ENCODE results near the gene AHNAK. TPM values are rescaled to one million over a fixed set of nuclear protein-coding genes. Genes with fewer than 3 reads are reported as not detected.

AHNAK gene
- total and polyA plus RNA-seq, 4 donors, result 22.6 to 110 (median 38.1) TPM

GRCh38 chr11:62580959-62581715 is 34.5 kb upstream of the AHNAK start:
- no peak overlapping the region for H3K27ac ChIP-seq (ENCODE audit: low read depth in 1 of 2, low read length in 2 of 2)
- H3K4me1 ChIP-seq (ENCODE audit: control insufficient read depth in 4 of 4, insufficient read depth in 4 of 4, low read length in 3 of 4), result peaks cover 0 to 11% (median 3%) of the 10 kb centered on the region in 4 donors
- H3K4me3 ChIP-seq (ENCODE audit: low read depth in 1 of 3, low read length in 3 of 3), result no peak overlapping the region
- H3K9me3 ChIP-seq (ENCODE audit: control insufficient read depth in 4 of 4, low read length in 3 of 4), result no peaks in the 10 kb centered on the region
- peaks cover 11 to 47% (median 27%) of the 10 kb centered on the region in 4 donors for H3K36me3 ChIP-seq (ENCODE audit: control insufficient read depth in 4 of 4, insufficient read depth in 3 of 4, low read depth in 1 of 4, low read length in 3 of 4)
- H3K27me3 ChIP-seq (ENCODE audit: control insufficient read depth in 4 of 4, insufficient read depth in 4 of 4, low read length in 3 of 4), result no peaks in the 10 kb centered on the region
- H3K9ac ChIP-seq (ENCODE audit: low read depth in 1 of 2, low read length in 2 of 2), result no peak overlapping the region
- TF ChIP-seq RXRA (IDR thresholded peaks at IDR 0.05), result no peak
- 91% methylated on average over 18 of the region's 18 CpGs for WGBS
- DNase-seq (ENCODE audit: low spot score), result no peak

- Histone ChIP-seq H3K9me3 (ENCODE audit: control insufficient read depth in 4 of 4, low read length in 3 of 4) (no peaks in the 10 kb centered on the region), H3K9ac (ENCODE audit: low read depth in 1 of 2, low read length in 2 of 2) (no peak overlapping the region), H3K4me1 (ENCODE audit: control insufficient read depth in 4 of 4, insufficient read depth in 4 of 4, low read length in 3 of 4) (peaks cover 6 to 29% (median 14%) of the 10 kb centered on the region in 4 donors), H3K36me3 (ENCODE audit: control insufficient read depth in 4 of 4, insufficient read depth in 3 of 4, low read depth in 1 of 4, low read length in 3 of 4) (peaks cover 6 to 44% (median 24%) of the 10 kb centered on the region in 4 donors), H3K4me3 (ENCODE audit: low read depth in 1 of 3, low read length in 3 of 3) (no peak overlapping the region), H3K27me3 (ENCODE audit: control insufficient read depth in 4 of 4, insufficient read depth in 4 of 4, low read length in 3 of 4) (no peaks in the 10 kb centered on the region), H3K27ac (ENCODE audit: low read depth in 1 of 2, low read length in 2 of 2) (no peak overlapping the region)
- no peak for DNase-seq (ENCODE audit: low spot score)
- TF ChIP-seq HNF4A (conservative IDR thresholded peaks at IDR 0.05) (no peak), RXRA (IDR thresholded peaks at IDR 0.05) (no peak), RAD21 (IDR thresholded peaks at IDR 0.05) (no peak), TAF1 (conservative IDR thresholded peaks at IDR 0.05) (no peak), FOXA2 (IDR thresholded peaks at IDR 0.05) (no peak), HNF4G (IDR thresholded peaks at IDR 0.05) (no peak), EGR1 (IDR thresholded peaks at IDR 0.05; ENCODE audit: low read depth in 2 of 2) (no peak), YY1 (IDR thresholded peaks at IDR 0.05) (no peak), FOXA1 (IDR thresholded peaks at IDR 0.05) (no peak), SP1 (IDR thresholded peaks at IDR 0.05) (no peak), GABPA (IDR thresholded peaks at IDR 0.05 in 1 of 2, conservative IDR thresholded peaks at IDR 0.05 in 1 of 2) (no peak), JUND (IDR thresholded peaks at IDR 0.05) (no peak), NR2F2 (IDR thresholded peaks at IDR 0.05) (no peak), ZBTB33 (IDR thresholded peaks at IDR 0.05) (no peak)
- WGBS, result 92% methylated on average over 2 of the region's 2 CpGs
Observed at GRCh38 chr11:62579252-62579651, 32.6 kb upstream of the AHNAK start.

- peaks cover 6 to 41% (median 22%) of the 10 kb centered on the region in 4 donors for H3K36me3 ChIP-seq (ENCODE audit: control insufficient read depth in 4 of 4, insufficient read depth in 3 of 4, low read depth in 1 of 4, low read length in 3 of 4)
- H3K27ac ChIP-seq (ENCODE audit: low read depth in 1 of 2, low read length in 2 of 2), result no peak overlapping the region
- no peak for TF ChIP-seq EGR1 (IDR thresholded peaks at IDR 0.05; ENCODE audit: low read depth in 2 of 2)
- H3K4me3 ChIP-seq (ENCODE audit: low read depth in 1 of 3, low read length in 3 of 3), result no peak overlapping the region
- WGBS, result 94% methylated on average over 11 of the region's 11 CpGs
- H3K4me1 ChIP-seq (ENCODE audit: control insufficient read depth in 4 of 4, insufficient read depth in 4 of 4, low read length in 3 of 4), result peaks cover 6 to 30% (median 15%) of the 10 kb centered on the region in 4 donors
- no peaks in the 10 kb centered on the region for H3K27me3 ChIP-seq (ENCODE audit: control insufficient read depth in 4 of 4, insufficient read depth in 4 of 4, low read length in 3 of 4)
- H3K9me3 ChIP-seq (ENCODE audit: control insufficient read depth in 4 of 4, low read length in 3 of 4), result no peaks in the 10 kb centered on the region
- no peak overlapping the region for H3K9ac ChIP-seq (ENCODE audit: low read depth in 1 of 2, low read length in 2 of 2)
- DNase-seq (ENCODE audit: low spot score), result no peak
Observed at GRCh38 chr11:62578541-62578940, 31.9 kb upstream of the AHNAK start.
